Epithelial cell of proximal tubule (primary cell): Measurements from ENCODE around the gene ZNF438. TPM values are rescaled to one million over a fixed set of nuclear protein-coding genes. Genes with fewer than 3 reads are reported as not detected.
A peak's percentile ranks its signal among the peaks of the same experiment; 100 is the strongest.

ENCODE experiments used
- DNase-seq: peaks from one replicate; pipeline ENCODE4 v3.0.0-alpha.2; 2011; ENCODE audit warnings: low read depth
- H3K4me3 ChIP-seq: 2 replicates; pipeline ENCODE4 v1.5.1; 2011; ENCODE audit warnings: low read depth, mild to moderate bottlenecking, low read length
- total RNA-seq: library from RNA; depleted of rRNA; stranded (reverse); fragments of >200 nt; gene quantifications from 2 replicates; pipeline ENCODE4 v1.2.3, GENCODE V29; 2015
- TF ChIP-seq, protein P1 (sequence below): conservative IDR thresholded peaks from 2 replicates; pipeline ENCODE4 v1.5.1; 2012; ENCODE audit warnings: low read depth, mild to moderate bottlenecking, low read length

Gene ZNF438
- total RNA-seq, 1 donor from 2014 or later, result 4.2 TPM

- DNase-seq, result no peak
- TF ChIP-seq, protein P1, sequence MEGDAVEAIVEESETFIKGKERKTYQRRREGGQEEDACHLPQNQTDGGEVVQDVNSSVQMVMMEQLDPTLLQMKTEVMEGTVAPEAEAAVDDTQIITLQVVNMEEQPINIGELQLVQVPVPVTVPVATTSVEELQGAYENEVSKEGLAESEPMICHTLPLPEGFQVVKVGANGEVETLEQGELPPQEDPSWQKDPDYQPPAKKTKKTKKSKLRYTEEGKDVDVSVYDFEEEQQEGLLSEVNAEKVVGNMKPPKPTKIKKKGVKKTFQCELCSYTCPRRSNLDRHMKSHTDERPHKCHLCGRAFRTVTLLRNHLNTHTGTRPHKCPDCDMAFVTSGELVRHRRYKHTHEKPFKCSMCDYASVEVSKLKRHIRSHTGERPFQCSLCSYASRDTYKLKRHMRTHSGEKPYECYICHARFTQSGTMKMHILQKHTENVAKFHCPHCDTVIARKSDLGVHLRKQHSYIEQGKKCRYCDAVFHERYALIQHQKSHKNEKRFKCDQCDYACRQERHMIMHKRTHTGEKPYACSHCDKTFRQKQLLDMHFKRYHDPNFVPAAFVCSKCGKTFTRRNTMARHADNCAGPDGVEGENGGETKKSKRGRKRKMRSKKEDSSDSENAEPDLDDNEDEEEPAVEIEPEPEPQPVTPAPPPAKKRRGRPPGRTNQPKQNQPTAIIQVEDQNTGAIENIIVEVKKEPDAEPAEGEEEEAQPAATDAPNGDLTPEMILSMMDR, result no peak
- H3K4me3 ChIP-seq, result no peak overlapping the region
These were observed 208.0 kb downstream of the ZNF438 start for GRCh38 chr10:30823651-30824050.

GRCh38 chr10:30822693-30823465 lies 208.8 kb downstream of the ZNF438 start:
- TF ChIP-seq, protein P1, result no peak
- no peak for DNase-seq
- H3K4me3 ChIP-seq, result no peak overlapping the region

- DNase-seq, result no peak
- TF ChIP-seq, protein P1, result no peak
- H3K4me3 ChIP-seq, result no peak overlapping the region
These were observed 209.5 kb downstream of the ZNF438 start for GRCh38 chr10:30821994-30822692.

- DNase-seq, result no peak
- no peak overlapping the region for H3K4me3 ChIP-seq
- TF ChIP-seq, protein P1, result no peak
These were observed 210.2 kb downstream of the ZNF438 start for GRCh38 chr10:30821261-30821993.

GRCh38 chr10:30820261-30820991 lies 211.2 kb downstream of the ZNF438 start:
- no peak overlapping the region for H3K4me3 ChIP-seq
- DNase-seq, result peak; percentile 19
- TF ChIP-seq, protein P1, result no peak

DNA sequence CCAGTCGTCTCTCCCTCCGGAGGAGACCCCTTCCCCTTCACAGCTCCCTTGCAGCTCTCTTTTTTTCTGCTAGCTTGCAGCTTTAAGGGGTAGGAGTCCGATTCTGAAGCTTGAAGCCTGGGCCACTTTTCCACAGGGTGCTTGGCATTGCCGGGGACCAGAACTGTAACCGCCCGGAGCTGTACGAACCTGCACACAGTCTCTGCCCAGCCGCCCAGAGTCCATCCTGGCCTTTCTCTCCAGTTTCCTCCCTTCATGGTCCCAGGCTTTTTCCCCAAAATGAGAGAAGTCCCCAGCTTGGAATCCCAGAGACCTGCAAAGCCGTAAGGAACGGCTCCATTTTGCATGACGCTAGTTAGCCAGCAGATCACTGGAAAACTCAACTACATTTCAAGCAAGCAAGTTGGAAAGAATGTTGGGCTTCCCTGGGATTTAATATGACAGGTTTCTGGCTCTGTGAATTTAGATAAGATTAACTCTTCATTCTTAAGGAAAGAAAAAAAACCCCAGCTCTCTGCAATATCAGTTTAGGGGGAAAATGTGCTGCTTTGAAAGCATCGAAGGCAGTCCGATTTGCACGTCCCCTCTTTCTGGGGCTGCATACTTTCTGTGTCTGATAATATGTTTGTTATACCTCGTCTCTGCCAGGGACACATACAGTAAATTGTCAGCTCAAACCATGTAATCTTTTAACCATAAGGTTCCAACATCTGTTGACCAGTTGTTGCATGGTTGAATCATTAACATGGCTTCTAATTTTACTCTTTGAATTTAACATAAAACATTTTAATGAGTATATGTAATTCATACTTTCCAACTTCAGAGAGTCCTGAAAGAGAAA lies 212.1 kb downstream of the ZNF438 start:
- TF ChIP-seq, protein P1, result no peak
- no peak for DNase-seq
- H3K4me3 ChIP-seq, result peak overlapping the region; percentile 31
